ENCODE results near the gene TSSK6.
"Not testable (repeated sequence)": the region's sequence is repeated elsewhere in the genome, so short reads cannot be mapped to it uniquely, and the experiment has no call there.

Gene TSSK6

GRCh38 chr19:19482809-19483596 is 32.3 kb downstream of the TSSK6 start:
- no peak for TF ChIP-seq JUND (IDR thresholded peaks at IDR 0.05; ENCODE audit: low read depth)
- in situ Hi-C loops (cut with HindIII; ENCODE audit: low pct_unique_long_range_greater_than_20kb, low sequenced_read_pairs) = no loop called here
- DNase-seq (ENCODE audit: low read depth in 1 of 2, low spot score in 1 of 2) = no peak

- in situ Hi-C loops (cut with HindIII; ENCODE audit: low pct_unique_long_range_greater_than_20kb, low sequenced_read_pairs) = no loop called here
- DNase-seq (ENCODE audit: low read depth in 1 of 2, low spot score in 1 of 2) = no peak
- TF ChIP-seq JUND (IDR thresholded peaks at IDR 0.05; ENCODE audit: low read depth) = no peak
Observed at GRCh38 chr19:19480688-19481087, 34.7 kb downstream of the TSSK6 start.

GRCh38 chr19:19477705-19478383 is 37.5 kb downstream of the TSSK6 start:
- DNase-seq (ENCODE audit: low read depth in 1 of 2, low spot score in 1 of 2) = no peak
- in situ Hi-C loops (cut with HindIII; ENCODE audit: low pct_unique_long_range_greater_than_20kb, low sequenced_read_pairs) = no loop called here
- no peak for TF ChIP-seq JUND (IDR thresholded peaks at IDR 0.05; ENCODE audit: low read depth)

- in situ Hi-C loops (cut with HindIII; ENCODE audit: low pct_unique_long_range_greater_than_20kb, low sequenced_read_pairs) = no loop called here
- TF ChIP-seq JUND (IDR thresholded peaks at IDR 0.05; ENCODE audit: low read depth) = no peak
- DNase-seq (ENCODE audit: low read depth in 1 of 2, low spot score in 1 of 2) = peak in 1 of 2 experiments; percentile 62
Observed at GRCh38 chr19:19475849-19476828, 39.2 kb downstream of the TSSK6 start.

GRCh38 chr19:19475015-19475765 is 40.2 kb downstream of the TSSK6 start:
- TF ChIP-seq JUND (IDR thresholded peaks at IDR 0.05; ENCODE audit: low read depth) = no peak
- DNase-seq (ENCODE audit: low read depth in 1 of 2, low spot score in 1 of 2) = no peak
- in situ Hi-C loops (cut with HindIII; ENCODE audit: low pct_unique_long_range_greater_than_20kb, low sequenced_read_pairs) = no loop called here

- in situ Hi-C loops (cut with HindIII; ENCODE audit: low pct_unique_long_range_greater_than_20kb, low sequenced_read_pairs); DNase-seq (ENCODE audit: low read depth in 1 of 2, low spot score in 1 of 2): not testable (repeated sequence)
Observed at GRCh38 chr19:19472106-19472505, 43.2 kb downstream of the TSSK6 start.

GRCh38 chr19:19471682-19472081 is 43.7 kb downstream of the TSSK6 start:
- no peak for DNase-seq (ENCODE audit: low read depth in 1 of 2, low spot score in 1 of 2)
- in situ Hi-C loops (cut with HindIII; ENCODE audit: low pct_unique_long_range_greater_than_20kb, low sequenced_read_pairs) = no loop called here

GRCh38 chr19:19470579-19470978 is 44.8 kb downstream of the TSSK6 start:
- in situ Hi-C loops (cut with HindIII; ENCODE audit: low pct_unique_long_range_greater_than_20kb, low sequenced_read_pairs) = no loop called here
- TF ChIP-seq JUND (IDR thresholded peaks at IDR 0.05; ENCODE audit: low read depth) = no peak
- no peak for DNase-seq (ENCODE audit: low read depth in 1 of 2, low spot score in 1 of 2)

More at GRCh38 chr19:19471682-19472081, 43.7 kb downstream of the TSSK6 start:
- TF ChIP-seq JUND (IDR thresholded peaks at IDR 0.05; ENCODE audit: low read depth) = no peak

- in situ Hi-C loops (cut with HindIII; ENCODE audit: low pct_unique_long_range_greater_than_20kb, low sequenced_read_pairs) = no loop called here
- no peak for TF ChIP-seq JUND (IDR thresholded peaks at IDR 0.05; ENCODE audit: low read depth)
- DNase-seq (ENCODE audit: low read depth in 1 of 2, low spot score in 1 of 2) = no peak
Observed at GRCh38 chr19:19468424-19469050, 46.8 kb downstream of the TSSK6 start.

- in situ Hi-C loops (cut with HindIII; ENCODE audit: low pct_unique_long_range_greater_than_20kb, low sequenced_read_pairs) = no loop called here
- DNase-seq (ENCODE audit: low read depth in 1 of 2, low spot score in 1 of 2) = no peak
- TF ChIP-seq JUND (IDR thresholded peaks at IDR 0.05; ENCODE audit: low read depth) = no peak
Observed at GRCh38 chr19:19466201-19466600, 49.1 kb downstream of the TSSK6 start.

- no peak for DNase-seq (ENCODE audit: low read depth in 1 of 2, low spot score in 1 of 2)
- in situ Hi-C loops (cut with HindIII; ENCODE audit: low pct_unique_long_range_greater_than_20kb, low sequenced_read_pairs) = no loop called here
- TF ChIP-seq JUND (IDR thresholded peaks at IDR 0.05; ENCODE audit: low read depth) = no peak
Observed at GRCh38 chr19:19465436-19466070, 49.8 kb downstream of the TSSK6 start.

Measured in T47D (cell line).